ENCODE data around the gene FGL2. TPM values are rescaled to one million over a fixed set of nuclear protein-coding genes. Genes with fewer than 3 reads are reported as not detected.

Gene FGL2
- total RNA-seq, 1 donor from 2014 or later: 32.1 TPM

DNA sequence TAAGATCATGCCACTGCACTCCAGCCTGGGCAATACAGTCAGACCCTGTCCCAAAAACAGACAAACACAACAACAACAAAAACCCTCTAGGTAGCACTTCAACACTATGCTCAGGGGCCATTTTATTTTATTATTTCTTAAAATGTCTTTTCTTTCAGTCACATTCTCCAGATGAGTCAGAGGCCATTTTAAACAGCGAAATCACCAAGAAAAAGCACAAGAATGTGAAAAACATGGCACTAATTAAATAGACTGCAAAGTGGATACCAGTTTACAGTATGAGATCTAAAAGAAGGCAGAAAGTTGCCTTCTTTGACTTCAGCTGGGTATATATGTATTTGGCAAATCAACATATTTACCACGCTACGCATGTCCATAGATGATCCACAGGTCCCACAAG is 6.1 kb upstream of the FGL2 start:
- no peak overlapping the region for H3K4me3 ChIP-seq
- H3K9me3 ChIP-seq: peaks cover 9% of the 10 kb centered on the region
- H3K27ac ChIP-seq: no peak overlapping the region
- no peak for ATAC-seq
- no peaks in the 10 kb centered on the region for H3K36me3 ChIP-seq
- H3K4me1 ChIP-seq: no peaks in the 10 kb centered on the region
- TF ChIP-seq, protein P1, sequence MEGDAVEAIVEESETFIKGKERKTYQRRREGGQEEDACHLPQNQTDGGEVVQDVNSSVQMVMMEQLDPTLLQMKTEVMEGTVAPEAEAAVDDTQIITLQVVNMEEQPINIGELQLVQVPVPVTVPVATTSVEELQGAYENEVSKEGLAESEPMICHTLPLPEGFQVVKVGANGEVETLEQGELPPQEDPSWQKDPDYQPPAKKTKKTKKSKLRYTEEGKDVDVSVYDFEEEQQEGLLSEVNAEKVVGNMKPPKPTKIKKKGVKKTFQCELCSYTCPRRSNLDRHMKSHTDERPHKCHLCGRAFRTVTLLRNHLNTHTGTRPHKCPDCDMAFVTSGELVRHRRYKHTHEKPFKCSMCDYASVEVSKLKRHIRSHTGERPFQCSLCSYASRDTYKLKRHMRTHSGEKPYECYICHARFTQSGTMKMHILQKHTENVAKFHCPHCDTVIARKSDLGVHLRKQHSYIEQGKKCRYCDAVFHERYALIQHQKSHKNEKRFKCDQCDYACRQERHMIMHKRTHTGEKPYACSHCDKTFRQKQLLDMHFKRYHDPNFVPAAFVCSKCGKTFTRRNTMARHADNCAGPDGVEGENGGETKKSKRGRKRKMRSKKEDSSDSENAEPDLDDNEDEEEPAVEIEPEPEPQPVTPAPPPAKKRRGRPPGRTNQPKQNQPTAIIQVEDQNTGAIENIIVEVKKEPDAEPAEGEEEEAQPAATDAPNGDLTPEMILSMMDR (IDR thresholded peaks at IDR 0.05): no peak
- intact Hi-C loops (cut with DNase I): no loop called here
- DNase-seq: no peak
- H3K27me3 ChIP-seq: no peaks in the 10 kb centered on the region

GRCh38 chr7:77202481-77202976 is 2.9 kb upstream of the FGL2 start:
- H3K4me1 ChIP-seq: peaks cover 5% of the 10 kb centered on the region
- no peak for ATAC-seq
- no peaks in the 10 kb centered on the region for H3K36me3 ChIP-seq
- no peaks in the 10 kb centered on the region for H3K9me3 ChIP-seq
- H3K4me3 ChIP-seq: no peak overlapping the region
- no peak for DNase-seq
- intact Hi-C loops (cut with DNase I): no loop called here
- TF ChIP-seq, protein P1 (IDR thresholded peaks at IDR 0.05): no peak
- H3K27ac ChIP-seq: no peak overlapping the region
- no peaks in the 10 kb centered on the region for H3K27me3 ChIP-seq

DNA sequence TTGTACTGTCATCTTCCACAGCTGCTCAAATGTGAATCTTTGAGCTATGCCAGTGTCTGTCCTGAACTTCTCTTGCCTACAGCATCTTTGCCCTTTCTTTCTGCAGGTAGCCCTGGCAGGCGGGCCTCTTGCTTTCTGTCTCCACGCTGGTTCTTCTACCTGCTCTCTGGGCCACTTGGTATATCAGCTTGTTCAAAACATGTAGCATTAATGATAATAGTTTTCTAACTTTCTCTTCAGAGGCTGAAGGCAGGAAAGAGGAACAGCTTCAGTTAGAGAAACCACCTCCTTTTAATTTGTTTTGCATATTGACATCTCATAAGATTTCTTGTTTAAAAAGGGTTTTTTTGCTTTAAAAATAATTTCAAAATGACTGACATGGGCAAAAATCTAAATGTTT is 923 bp upstream of the FGL2 start:
- intact Hi-C loops (cut with DNase I): no loop called here
- Histone ChIP-seq H3K27me3 (no peaks in the 10 kb centered on the region), H3K4me3 (no peak overlapping the region), H3K9me3 (no peaks in the 10 kb centered on the region), H3K4me1 (peaks cover 5% of the 10 kb centered on the region), H3K27ac (no peak overlapping the region), H3K36me3 (no peaks in the 10 kb centered on the region)
- DNase-seq (no peak), ATAC-seq (no peak)
- TF ChIP-seq, protein P1 (IDR thresholded peaks at IDR 0.05): no peak

DNA sequence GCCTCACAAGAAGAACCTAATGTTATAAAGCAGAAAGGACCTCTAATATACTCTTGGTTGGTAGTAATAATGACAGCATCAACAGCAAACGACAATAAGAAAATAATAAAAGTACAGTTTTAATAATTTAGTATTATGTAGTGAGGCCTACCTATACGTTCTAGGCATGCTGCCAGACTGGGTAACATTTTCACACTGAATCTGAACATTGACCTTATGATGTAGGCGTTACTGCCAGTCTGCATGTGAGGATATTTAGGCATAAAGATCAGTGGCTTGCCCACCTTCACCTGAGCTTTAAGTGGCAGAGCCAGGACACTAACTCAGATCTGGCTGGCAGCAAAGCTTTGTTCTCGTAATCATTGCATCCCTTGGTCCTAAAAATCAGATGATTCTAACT is 2.5 kb downstream of the FGL2 start:
- TF ChIP-seq, protein P1 (IDR thresholded peaks at IDR 0.05): no peak
- H3K27me3 ChIP-seq: no peaks in the 10 kb centered on the region
- H3K9me3 ChIP-seq: no peaks in the 10 kb centered on the region
- H3K4me3 ChIP-seq: peak overlapping the region; percentile 48
- H3K36me3 ChIP-seq: no peaks in the 10 kb centered on the region
- no peak for DNase-seq
- ATAC-seq: no peak
- peaks cover 16% of the 10 kb centered on the region for H3K4me1 ChIP-seq
- H3K27ac ChIP-seq: no peak overlapping the region
- intact Hi-C loops (cut with DNase I): no loop called here

DNA sequence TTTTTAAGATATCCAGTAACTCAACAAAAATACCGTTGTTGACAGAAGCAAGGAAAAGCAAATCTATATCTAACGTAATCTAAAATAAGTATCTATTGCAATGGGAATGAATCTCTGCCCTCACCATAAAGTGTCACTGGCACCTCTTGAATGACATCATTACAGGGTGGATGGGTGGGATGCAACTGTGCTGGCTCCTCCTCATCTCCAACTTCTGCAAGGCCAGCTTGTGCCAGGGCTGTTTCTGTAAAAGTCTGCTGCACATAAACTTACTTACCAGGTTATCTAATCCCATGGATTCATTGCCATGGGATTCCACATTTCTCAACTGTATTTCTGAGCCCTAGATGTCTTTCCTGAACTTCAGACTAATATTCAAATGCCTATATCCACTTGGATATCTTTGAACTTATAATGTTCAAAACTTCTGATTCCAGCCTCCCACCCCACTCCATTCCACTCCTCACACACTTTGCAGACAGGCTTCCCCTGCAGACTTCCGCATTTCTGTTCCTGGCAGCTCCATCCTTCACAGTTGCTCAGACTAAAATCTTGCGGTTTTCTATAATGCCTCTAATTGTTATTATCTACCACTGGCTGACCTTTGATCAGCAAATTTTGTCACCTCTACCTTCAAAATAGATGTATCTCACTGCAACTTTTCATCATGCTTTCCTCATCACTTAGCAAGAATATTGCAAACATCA is 10.7 kb downstream of the FGL2 start:
- H3K27ac ChIP-seq: no peak overlapping the region
- H3K4me1 ChIP-seq: peaks cover 18% of the 10 kb centered on the region
- H3K9me3 ChIP-seq: no peaks in the 10 kb centered on the region
- ATAC-seq: peak; percentile 82
- H3K4me3 ChIP-seq: no peak overlapping the region
- H3K36me3 ChIP-seq: no peaks in the 10 kb centered on the region
- H3K27me3 ChIP-seq: no peaks in the 10 kb centered on the region
- intact Hi-C loops (cut with DNase I): no loop called here
- TF ChIP-seq, protein P1 (IDR thresholded peaks at IDR 0.05): no peak
- no peak for DNase-seq

All from upper lobe of right lung (tissue), 1 donor.